Erythroblast (primary cell): ENCODE measurements around the gene OR2AT4.
"Not testable (repeated sequence)": the region's sequence is repeated elsewhere in the genome, so short reads cannot be mapped to it uniquely, and the experiment has no call there.

Source experiments
- DNase-seq, 2 experiments: peaks; one replicate each; lab custom pipeline; 2025; lab: John Stamatoyannopoulos, UW
- GATA1 ChIP-seq: IDR thresholded peaks from 2 replicates; pipeline ENCODE4 v1.6.1; 2011; ENCODE audit warnings: low read depth, mild to moderate bottlenecking, control low read depth, low read length, moderate library complexity
- POLR2A ChIP-seq: IDR thresholded peaks from 2 replicates; pipeline ENCODE4 v1.6.1; 2011; ENCODE audit warnings: mild to moderate bottlenecking, low read length

The OR2AT4 gene

DNA sequence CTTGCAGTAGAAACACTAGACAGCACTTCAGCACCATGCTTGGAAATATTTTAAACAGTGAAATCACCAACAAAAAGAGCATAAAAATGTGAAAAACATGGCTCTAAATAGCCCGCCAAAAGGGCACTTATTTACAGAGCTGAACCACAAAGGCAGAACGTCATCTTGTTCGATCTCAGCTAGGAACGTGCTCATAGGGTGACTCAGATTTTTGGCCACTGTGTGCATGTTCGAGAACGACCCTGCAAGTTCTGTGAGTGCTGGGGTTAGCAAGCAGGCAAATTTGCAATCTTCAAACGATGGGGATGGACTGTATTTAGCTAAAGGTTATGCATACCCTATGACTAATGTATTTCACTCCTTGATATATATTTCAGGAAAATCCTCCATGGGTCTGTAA, 30.6 kb downstream of the OR2AT4 start:
- DNase-seq: no peak
- no peak for TF ChIP-seq GATA1
- TF ChIP-seq POLR2A: no peak

DNA sequence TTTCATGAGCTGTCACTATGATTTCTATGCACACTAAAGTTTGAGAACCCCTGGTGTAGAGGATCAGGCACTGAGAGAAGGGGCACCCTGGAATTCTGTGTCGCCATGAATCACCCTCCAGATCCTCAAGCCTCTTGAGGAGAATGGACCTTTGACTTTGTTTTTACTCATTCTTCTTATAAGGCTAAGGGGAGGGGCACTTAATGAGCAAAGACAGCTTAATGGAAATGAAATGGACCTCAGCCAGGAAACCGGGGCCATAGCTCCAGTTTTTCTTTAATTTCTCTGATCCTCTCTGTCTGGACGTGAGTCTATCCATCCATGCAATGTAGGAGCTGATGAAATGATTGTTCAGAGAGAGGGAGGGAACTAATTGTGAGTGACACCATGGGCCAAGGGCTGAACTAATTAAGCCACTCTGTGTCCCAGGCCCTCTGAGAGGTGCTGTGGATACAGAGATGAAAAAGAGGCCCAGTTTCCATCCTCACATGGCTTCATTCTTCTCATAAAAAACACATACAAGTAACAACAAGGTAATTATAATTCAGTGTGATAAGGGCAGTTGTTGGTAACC, 32.8 kb downstream of the OR2AT4 start:
- no peak for DNase-seq
- no peak for TF ChIP-seq GATA1
- no peak for TF ChIP-seq POLR2A

DNA sequence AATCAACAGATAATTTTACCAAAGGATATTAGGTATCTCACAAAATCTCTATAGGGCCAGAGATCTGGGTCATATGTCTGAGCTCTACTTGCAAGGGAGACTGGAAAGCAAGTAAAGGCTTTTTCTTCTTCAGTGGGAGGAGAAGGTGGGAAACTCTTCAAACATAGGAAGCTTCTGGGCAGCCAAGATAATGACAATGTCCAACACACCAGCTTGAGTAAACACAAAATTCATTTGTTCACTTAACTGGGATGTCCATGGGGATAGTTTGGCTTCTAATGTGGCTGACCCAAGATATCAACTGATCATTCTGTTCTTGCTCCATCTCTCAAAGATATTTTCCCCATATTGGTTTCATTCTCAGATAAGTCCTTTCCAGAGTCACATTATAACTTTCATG, 37.4 kb downstream of the OR2AT4 start:
- TF ChIP-seq GATA1 (no peak), POLR2A (no peak)
- DNase-seq: no peak

- no peak for TF ChIP-seq POLR2A
- TF ChIP-seq GATA1: no peak
- DNase-seq: no peak
Measured at GRCh38 chr11:75056814-75057213, 39.9 kb downstream of the OR2AT4 start.

GRCh38 chr11:75055511-75055910, 41.2 kb downstream of the OR2AT4 start:
- DNase-seq: peak in 1 of 2 experiments; percentile 25
- TF ChIP-seq POLR2A (no peak), GATA1 (no peak)

DNA sequence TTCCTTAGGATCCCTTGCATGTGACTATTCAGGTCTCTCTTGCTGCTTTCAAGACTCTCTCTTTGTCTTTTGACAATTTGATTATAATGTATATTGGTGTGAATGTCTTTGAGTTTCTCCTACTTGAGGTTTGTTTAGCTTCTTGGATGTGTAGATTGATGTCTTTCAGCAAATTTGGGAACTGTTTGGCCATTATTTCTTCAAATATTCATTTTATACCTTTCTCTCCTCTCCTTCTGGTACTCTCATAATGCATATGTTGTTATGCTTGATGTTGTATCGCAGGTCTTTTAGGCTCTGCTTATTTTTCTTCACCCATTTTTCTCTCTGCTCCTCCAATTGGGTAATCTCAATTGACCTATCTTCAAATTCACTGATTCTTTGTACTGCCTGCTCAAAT, 44.2 kb downstream of the OR2AT4 start:
- DNase-seq: no peak
- TF ChIP-seq GATA1 (no peak), POLR2A (no peak)

- no peak for TF ChIP-seq GATA1
- no peak for DNase-seq
Measured at GRCh38 chr11:75051043-75051442, 45.6 kb downstream of the OR2AT4 start.

- DNase-seq: no peak
- no peak for TF ChIP-seq GATA1
- TF ChIP-seq POLR2A: no peak
Measured at GRCh38 chr11:75050516-75050915, 46.2 kb downstream of the OR2AT4 start.

- DNase-seq: not testable (repeated sequence)
Measured at GRCh38 chr11:75049501-75050266, 47.0 kb downstream of the OR2AT4 start.

GRCh38 chr11:75047191-75047590, 49.5 kb downstream of the OR2AT4 start:
- TF ChIP-seq GATA1 (no peak), POLR2A (no peak)
- no peak for DNase-seq

- DNase-seq: not testable (repeated sequence)
Measured at GRCh38 chr11:75046668-75047067, 50.0 kb downstream of the OR2AT4 start.

DNA sequence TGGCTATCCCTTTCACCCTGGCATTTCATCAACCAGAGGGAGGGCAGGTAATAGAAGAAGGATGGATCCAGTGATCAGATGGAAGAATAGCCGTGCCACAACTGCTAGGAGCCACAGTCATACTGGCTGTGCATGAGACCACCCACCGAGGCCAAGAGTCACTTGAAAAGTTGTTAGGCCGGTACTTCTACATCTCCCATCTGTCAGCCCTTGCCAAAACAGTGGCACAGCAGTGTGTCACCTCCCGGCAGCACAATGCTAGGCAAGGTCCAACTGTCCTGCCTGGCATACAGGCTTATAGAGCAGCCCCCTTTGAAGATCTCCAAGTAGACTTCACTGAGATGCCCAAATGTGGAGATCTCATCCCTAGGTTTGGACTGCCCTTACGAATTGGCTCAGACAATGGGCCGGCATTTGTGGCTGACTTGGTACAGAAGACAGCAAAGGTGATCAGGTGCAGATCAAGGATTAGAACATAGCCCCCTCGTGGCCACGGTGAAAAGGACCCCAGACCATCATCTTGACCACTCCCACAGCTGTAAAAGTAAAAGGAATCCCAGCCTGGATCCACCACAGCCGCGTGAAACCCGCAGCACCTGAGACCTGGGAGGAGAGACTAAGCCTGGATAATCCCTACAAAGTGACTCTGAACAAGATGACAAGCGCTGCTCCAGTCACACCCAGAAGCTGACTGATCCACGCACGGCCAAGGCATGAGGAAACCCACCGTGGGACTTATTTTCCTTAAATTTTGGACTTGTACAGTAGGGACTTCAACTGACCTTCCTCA, 52.1 kb downstream of the OR2AT4 start:
- not testable (repeated sequence) for DNase-seq

DNA sequence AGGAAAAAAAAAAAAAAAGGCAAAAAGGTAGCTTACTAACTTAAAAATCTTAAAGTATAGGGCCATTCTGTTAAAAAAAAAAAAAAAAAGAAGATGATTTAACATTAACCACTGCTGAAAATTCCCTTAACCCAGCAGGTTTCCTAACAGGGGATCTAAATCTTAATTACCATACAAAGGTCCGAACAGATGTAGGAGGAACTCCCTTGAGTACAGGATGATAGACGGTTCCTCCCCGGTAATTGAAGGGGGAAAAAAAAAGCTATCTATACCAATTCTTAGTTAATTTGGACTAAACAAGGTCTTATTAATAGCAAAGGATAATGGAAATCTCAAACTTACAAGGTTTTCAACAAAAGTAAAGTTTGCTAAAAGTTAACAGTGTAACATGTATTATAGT, 54.9 kb downstream of the OR2AT4 start:
- not testable (repeated sequence) for DNase-seq

GRCh38 chr11:75041263-75041662, 55.4 kb downstream of the OR2AT4 start:
- TF ChIP-seq POLR2A: no peak
- TF ChIP-seq GATA1: no peak

More at GRCh38 chr11:75041263-75041662, 55.4 kb downstream of the OR2AT4 start:
- no peak for DNase-seq
